GM12865 (cell line): ENCODE measurements around the gene MYO18B.

Experiments
- DNase-seq: peaks from one replicate; pipeline ENCODE4 v3.0.0; 2010; ENCODE audit warnings: low read depth
- H3K4me3 ChIP-seq: 2 replicates; pipeline ENCODE4 v1.5.1; 2011; ENCODE audit warnings: mild to moderate bottlenecking, low read depth, low read length, control low read depth
- CTCF ChIP-seq: IDR thresholded peaks from 2 replicates; pipeline ENCODE4 v1.5.1; 2011; ENCODE audit warnings: low read length, control low read depth, low read depth, inconsistent platforms; ENCODE audit not compliant: insufficient read depth; ENCODE audit errors: missing control alignments

MYO18B gene

GRCh38 chr22:25955323-25955722 lies 213.3 kb downstream of the MYO18B start:
- no peak overlapping the region for H3K4me3 ChIP-seq
- TF ChIP-seq CTCF = no peak
- DNase-seq = no peak

GRCh38 chr22:25956801-25957200 lies 214.8 kb downstream of the MYO18B start:
- no peak for TF ChIP-seq CTCF
- DNase-seq = no peak
- H3K4me3 ChIP-seq = no peak overlapping the region

- H3K4me3 ChIP-seq = no peak overlapping the region
- peak; percentile 12 for DNase-seq
- no peak for TF ChIP-seq CTCF
Measured at GRCh38 chr22:25959818-25960774, 218.1 kb downstream of the MYO18B start.

- no peak overlapping the region for H3K4me3 ChIP-seq
- DNase-seq = peak; percentile 61
- no peak for TF ChIP-seq CTCF
Measured at GRCh38 chr22:25961699-25962098, 219.7 kb downstream of the MYO18B start.

- TF ChIP-seq CTCF = no peak
- no peak overlapping the region for H3K4me3 ChIP-seq
- no peak for DNase-seq
Measured at GRCh38 chr22:25962711-25963110, 220.7 kb downstream of the MYO18B start.

- no peak overlapping the region for H3K4me3 ChIP-seq
- TF ChIP-seq CTCF = no peak
- DNase-seq = no peak
Measured at GRCh38 chr22:25964961-25965730, 223.2 kb downstream of the MYO18B start.
